ENCODE measurements around the gene NDUFB3. TPM values are rescaled to one million over a fixed set of nuclear protein-coding genes. Genes with fewer than 3 reads are reported as not detected.
"Not testable (repeated sequence)": the region's sequence is repeated elsewhere in the genome, so short reads cannot be mapped to it uniquely, and the experiment has no call there.

The NDUFB3 gene
- total RNA-seq, 1 donor from 2014 or later, result 34.2 TPM

GRCh38 chr2:201059961-201060755 lies 11.6 kb upstream of the NDUFB3 start:
- H3K9me3 ChIP-seq, result no peaks in the 10 kb centered on the region
- H3K27ac ChIP-seq, result no peak overlapping the region
- peaks cover 3 to 5% of the 10 kb centered on the region in 2 donors for H3K36me3 ChIP-seq
- no peaks in the 10 kb centered on the region for H3K4me1 ChIP-seq
- no peaks in the 10 kb centered on the region for H3K27me3 ChIP-seq
- no peak for DNase-seq (ENCODE audit: low spot score in 2 of 2)
- no peak for TF ChIP-seq CTCF (IDR thresholded peaks at IDR 0.05)
- intact Hi-C loops (cut with DNase I), result no loop called here
- H3K4me3 ChIP-seq, result no peak overlapping the region

DNA sequence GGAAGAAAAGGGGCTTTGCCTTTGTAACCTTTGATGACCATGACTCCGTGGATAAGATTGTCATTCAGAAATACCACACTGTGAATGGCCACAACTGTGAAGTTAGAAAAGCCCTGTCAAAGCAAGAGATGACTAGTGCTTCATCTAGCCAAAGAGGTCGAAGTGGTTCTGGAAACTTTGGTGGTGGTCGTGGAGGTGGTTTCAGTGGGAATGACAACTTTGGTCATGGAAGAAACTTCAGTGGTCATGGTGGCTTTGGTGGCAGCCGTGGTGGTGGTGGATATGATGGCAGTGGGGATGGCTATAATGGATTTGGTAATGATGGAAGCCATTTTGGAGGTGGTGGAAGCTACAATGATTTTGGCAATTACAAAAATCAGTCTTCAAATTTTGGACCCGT lies 8.3 kb upstream of the NDUFB3 start:
- H3K36me3 ChIP-seq; H3K27ac ChIP-seq; H3K4me1 ChIP-seq; H3K27me3 ChIP-seq; intact Hi-C loops (cut with DNase I); H3K9me3 ChIP-seq; H3K4me3 ChIP-seq; DNase-seq (ENCODE audit: low spot score in 2 of 2): not testable (repeated sequence)

- Histone ChIP-seq H3K9me3 (no peaks in the 10 kb centered on the region), H3K27ac (no peak overlapping the region), H3K4me1 (peaks cover 1 to 12% of the 10 kb centered on the region in 2 donors), H3K36me3 (peaks cover 3 to 5% of the 10 kb centered on the region in 2 donors), H3K4me3 (no peak overlapping the region), H3K27me3 (no peaks in the 10 kb centered on the region)
- TF ChIP-seq CTCF (IDR thresholded peaks at IDR 0.05), result no peak
- intact Hi-C loops (cut with DNase I), result no loop called here
- DNase-seq (ENCODE audit: low spot score in 2 of 2), result no peak
Observed at GRCh38 chr2:201064797-201065329, 6.9 kb upstream of the NDUFB3 start.

- DNase-seq (ENCODE audit: low spot score in 2 of 2), result no peak
- intact Hi-C loops (cut with DNase I), result loop anchor here (2.0 to 5.0 kb wide), 2 partner anchors 48 to 184 kb away; partner anchors contain the start of genes NIF3L1 and PPIL3
- H3K36me3 ChIP-seq, result no peaks in the 10 kb centered on the region
- H3K9me3 ChIP-seq, result no peaks in the 10 kb centered on the region
- no peaks in the 10 kb centered on the region for H3K27me3 ChIP-seq
- peak overlapping the region; percentile 80 to 84 for H3K27ac ChIP-seq
- H3K4me1 ChIP-seq, result peaks cover 12 to 18% of the 10 kb centered on the region in 2 donors
- H3K4me3 ChIP-seq, result peak overlapping the region; percentile 87 to 93
- TF ChIP-seq CTCF (IDR thresholded peaks at IDR 0.05), result no peak
Observed at GRCh38 chr2:201070948-201071478, 788 bp upstream of the NDUFB3 start.

GRCh38 chr2:201072201-201072530 lies 365 bp downstream of the NDUFB3 start:
- no peak for TF ChIP-seq CTCF (IDR thresholded peaks at IDR 0.05)
- Histone ChIP-seq H3K36me3 (no peaks in the 10 kb centered on the region), H3K4me1 (peaks cover 12 to 18% of the 10 kb centered on the region in 2 donors), H3K4me3 (peak overlapping the region; percentile 87 to 93), H3K27ac (peak overlapping the region in 1 of 2 donors; percentile 80), H3K9me3 (no peaks in the 10 kb centered on the region), H3K27me3 (no peaks in the 10 kb centered on the region)
- intact Hi-C loops (cut with DNase I), result loop anchor here (5.0 kb wide), 1 partner anchor 185 kb away; the partner anchor contains the start of genes NIF3L1 and PPIL3
- DNase-seq (ENCODE audit: low spot score in 2 of 2), result no peak

GRCh38 chr2:201073071-201073470 lies 1.3 kb downstream of the NDUFB3 start:
- peaks cover 10 to 12% of the 10 kb centered on the region in 2 donors for H3K4me1 ChIP-seq
- intact Hi-C loops (cut with DNase I), result loop anchor here (5.0 kb wide), 1 partner anchor 186 kb away; the partner anchor contains the start of genes NIF3L1 and PPIL3
- H3K27me3 ChIP-seq, result no peaks in the 10 kb centered on the region
- H3K4me3 ChIP-seq, result peak overlapping the region in 1 of 2 donors; percentile 93
- no peak for TF ChIP-seq CTCF (IDR thresholded peaks at IDR 0.05)
- H3K9me3 ChIP-seq, result no peaks in the 10 kb centered on the region
- no peaks in the 10 kb centered on the region for H3K36me3 ChIP-seq
- DNase-seq (ENCODE audit: low spot score in 2 of 2), result no peak
- H3K27ac ChIP-seq, result no peak overlapping the region

Data from ascending aorta (tissue), 2 donors.